T-helper 1 cell treated with Interleukin-12 subunit alpha and Interleukin-12 subunit beta and Interleukin-4 antibody, amounts not matched to agents 30 μg/mL and 1 μg/mL, for 36 hours (primary cell): Measurements from ENCODE around the gene MARCHF11.

Source experiments
- H3K27ac Mint-ChIP-seq: one replicate; pipeline ENCODE4 v1.8.0; 2021; ENCODE audit warnings: mild to moderate bottlenecking, mixed read lengths
- H3K27me3 Mint-ChIP-seq: one replicate; pipeline ENCODE4 v1.8.0; 2021; ENCODE audit warnings: low read depth, mixed read lengths
- H3K36me3 Mint-ChIP-seq: one replicate; pipeline ENCODE4 v1.8.0; 2021; ENCODE audit warnings: low read depth, mixed read lengths
- H3K4me1 Mint-ChIP-seq: one replicate; pipeline ENCODE4 v1.8.0; 2021; ENCODE audit warnings: low read depth, mixed read lengths
- H3K4me3 Mint-ChIP-seq: one replicate; pipeline ENCODE4 v1.8.0; 2021; ENCODE audit warnings: mild to moderate bottlenecking, moderate library complexity, mixed read lengths
- H3K9me3 Mint-ChIP-seq: one replicate; pipeline ENCODE4 v1.8.0; 2021; ENCODE audit warnings: mixed read lengths

MARCHF11 gene, protein sequence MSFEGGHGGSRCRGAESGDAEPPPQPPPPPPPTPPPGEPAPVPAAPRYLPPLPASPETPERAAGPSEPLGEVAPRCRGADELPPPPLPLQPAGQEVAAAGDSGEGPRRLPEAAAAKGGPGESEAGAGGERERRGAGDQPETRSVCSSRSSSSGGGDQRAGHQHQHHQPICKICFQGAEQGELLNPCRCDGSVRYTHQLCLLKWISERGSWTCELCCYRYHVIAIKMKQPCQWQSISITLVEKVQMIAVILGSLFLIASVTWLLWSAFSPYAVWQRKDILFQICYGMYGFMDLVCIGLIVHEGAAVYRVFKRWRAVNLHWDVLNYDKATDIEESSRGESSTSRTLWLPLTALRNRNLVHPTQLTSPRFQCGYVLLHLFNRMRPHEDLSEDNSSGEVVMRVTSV

DNA sequence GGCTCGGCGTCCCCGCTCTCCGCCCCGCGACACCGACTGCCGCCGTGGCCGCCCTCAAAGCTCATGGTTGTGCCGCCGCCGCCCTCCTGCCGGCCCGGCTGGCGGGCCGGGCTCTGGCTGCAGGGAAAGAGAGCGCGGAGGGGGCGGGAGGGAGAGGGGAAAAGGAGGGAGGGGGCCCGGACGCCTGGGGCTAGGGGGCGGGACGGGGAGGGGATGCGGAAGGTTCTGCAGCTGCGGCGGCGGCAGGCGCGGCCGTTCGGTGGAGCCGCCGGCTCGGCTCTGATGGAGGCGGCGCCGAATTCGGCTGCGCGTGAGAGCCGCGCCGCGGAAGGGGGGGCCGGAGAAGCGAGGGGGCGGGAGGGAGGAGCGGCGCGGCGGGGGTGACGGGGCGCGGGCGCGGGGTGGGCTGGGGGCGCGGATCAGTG is at the start of gene MARCHF11:
Gene MARCHF11 (minus strand): TSS at position 281 of the 425 bp plus-strand sequence. CDS start 216 bp downstream, at position 65.
- Mint-ChIP-seq H3K4me3 (no peak within 1 kb of the TSS), H3K36me3 (peaks cover 3% of the 10 kb centered on the region), H3K4me1 (peaks cover 4% of the 10 kb centered on the region), H3K27ac (peak within 1 kb of the TSS; percentile 19), H3K9me3 (peaks cover 8% of the 10 kb centered on the region), H3K27me3 (peaks cover 32% of the 10 kb centered on the region)

DNA sequence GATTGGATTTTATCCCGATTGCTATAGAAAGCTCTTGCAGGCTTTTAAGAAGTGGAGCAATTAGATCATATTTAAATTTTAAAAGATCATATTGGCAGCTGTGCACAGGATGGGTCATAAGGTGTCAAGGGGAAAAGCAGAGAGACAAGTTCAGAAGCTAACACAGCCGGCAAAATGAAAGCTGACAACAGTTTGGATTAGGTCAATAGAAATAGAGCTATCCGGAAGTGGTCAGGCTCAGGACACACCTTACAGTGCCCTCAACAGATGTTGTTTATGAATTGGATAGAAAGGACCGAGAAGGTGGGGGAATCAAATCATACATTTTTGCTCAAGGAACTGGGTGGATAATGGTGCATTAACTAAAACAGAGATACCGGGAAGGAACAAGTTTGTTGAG is 46.3 kb upstream of the MARCHF11 start:
- Mint-ChIP-seq H3K4me1 (no peaks in the 10 kb centered on the region), H3K36me3 (no peaks in the 10 kb centered on the region), H3K27ac (no peak overlapping the region)

DNA sequence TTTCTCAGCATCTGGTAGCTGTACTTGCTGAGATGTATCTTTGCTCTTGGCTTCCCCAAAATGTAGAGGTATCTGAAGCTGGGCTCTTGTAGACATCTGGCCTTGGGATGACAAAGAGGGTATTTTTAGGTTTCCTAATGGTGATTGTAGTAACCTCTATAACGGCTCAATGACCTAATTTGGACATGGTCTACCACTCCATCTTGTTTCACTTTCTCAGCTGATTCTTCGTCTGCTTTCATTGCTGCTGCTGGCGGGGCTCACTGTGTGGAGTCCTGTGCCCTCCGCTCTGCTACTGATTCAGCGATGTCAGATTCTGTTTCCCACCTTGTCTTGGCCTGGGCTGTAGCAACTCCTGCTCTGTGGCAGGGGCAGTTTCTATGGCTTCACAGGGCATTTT is 12.7 kb upstream of the MARCHF11 start:
- Mint-ChIP-seq H3K4me1 (no peaks in the 10 kb centered on the region), H3K27me3 (no peaks in the 10 kb centered on the region), H3K4me3 (no peak overlapping the region), H3K9me3 (peaks cover 10% of the 10 kb centered on the region), H3K36me3 (no peaks in the 10 kb centered on the region), H3K27ac (no peak overlapping the region)

More for the DNA sequence above, 46.3 kb upstream of the MARCHF11 start:
- H3K4me3 Mint-ChIP-seq: no peak overlapping the region
- H3K27me3 Mint-ChIP-seq: no peaks in the 10 kb centered on the region
- H3K9me3 Mint-ChIP-seq: no peaks in the 10 kb centered on the region

DNA sequence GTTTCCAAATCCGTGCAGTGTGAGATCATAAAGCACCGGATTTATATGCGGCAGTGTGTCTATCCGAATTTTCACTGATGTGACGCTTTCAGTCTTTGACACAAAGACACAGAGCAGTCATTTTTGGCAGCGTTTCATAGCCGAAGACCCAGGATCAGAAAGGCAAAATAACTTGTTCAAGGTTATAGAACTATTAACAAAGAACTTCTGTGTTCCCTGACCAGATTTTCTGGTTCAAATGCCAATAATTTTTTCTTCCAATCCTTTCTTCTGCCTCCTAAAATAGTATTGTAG is 1.1 kb upstream of the MARCHF11 start:
- peaks cover 8% of the 10 kb centered on the region for H3K9me3 Mint-ChIP-seq
- H3K36me3 Mint-ChIP-seq: peaks cover 3% of the 10 kb centered on the region
- no peak overlapping the region for H3K27ac Mint-ChIP-seq
- peaks cover 4% of the 10 kb centered on the region for H3K4me1 Mint-ChIP-seq
- peaks cover 32% of the 10 kb centered on the region for H3K27me3 Mint-ChIP-seq
- no peak overlapping the region for H3K4me3 Mint-ChIP-seq

DNA sequence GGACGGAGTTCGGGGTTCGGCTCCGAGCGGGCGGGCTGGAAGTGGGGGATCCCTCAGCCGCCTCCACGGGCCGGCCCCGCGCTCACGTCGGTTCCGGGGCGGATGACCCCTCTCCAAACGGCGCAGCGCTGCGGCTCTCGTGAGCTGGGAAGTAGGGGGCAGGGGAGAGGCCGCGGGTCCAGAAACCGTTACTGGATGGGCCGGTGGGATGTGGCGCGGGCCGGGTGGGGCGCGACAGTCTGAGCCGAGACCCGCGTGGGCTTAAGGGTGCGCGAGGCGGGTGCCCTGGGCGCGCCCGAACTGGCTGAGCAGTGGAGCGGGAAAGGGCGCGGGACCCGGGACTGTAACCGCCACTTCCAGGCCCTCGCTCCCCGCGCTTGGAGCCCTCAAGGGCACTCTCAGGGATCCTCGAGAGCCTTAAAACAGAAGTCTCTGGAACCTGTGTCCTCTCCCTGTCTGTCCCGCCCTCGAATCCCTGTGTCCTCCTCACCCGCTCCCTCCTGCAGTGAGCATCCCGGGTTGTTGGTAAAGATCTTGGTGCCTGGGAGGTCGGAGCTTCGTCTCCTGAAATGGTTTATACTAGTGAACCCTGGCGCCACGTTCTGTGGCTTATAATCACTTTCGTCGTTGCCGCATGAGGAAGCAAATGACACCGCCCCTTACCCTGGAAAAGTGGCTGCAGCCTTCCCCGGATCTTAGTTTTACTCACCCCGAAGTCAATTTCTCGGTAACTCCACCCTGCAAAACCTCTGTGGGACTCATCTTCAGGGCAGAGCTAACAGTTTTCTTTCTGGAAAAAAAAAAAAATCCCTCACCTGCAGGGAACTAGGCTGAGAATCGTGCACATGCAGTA is 571 bp upstream of the MARCHF11 start:
- Mint-ChIP-seq H3K4me1 (peaks cover 4% of the 10 kb centered on the region), H3K4me3 (no peak overlapping the region), H3K27me3 (peaks cover 32% of the 10 kb centered on the region)

DNA sequence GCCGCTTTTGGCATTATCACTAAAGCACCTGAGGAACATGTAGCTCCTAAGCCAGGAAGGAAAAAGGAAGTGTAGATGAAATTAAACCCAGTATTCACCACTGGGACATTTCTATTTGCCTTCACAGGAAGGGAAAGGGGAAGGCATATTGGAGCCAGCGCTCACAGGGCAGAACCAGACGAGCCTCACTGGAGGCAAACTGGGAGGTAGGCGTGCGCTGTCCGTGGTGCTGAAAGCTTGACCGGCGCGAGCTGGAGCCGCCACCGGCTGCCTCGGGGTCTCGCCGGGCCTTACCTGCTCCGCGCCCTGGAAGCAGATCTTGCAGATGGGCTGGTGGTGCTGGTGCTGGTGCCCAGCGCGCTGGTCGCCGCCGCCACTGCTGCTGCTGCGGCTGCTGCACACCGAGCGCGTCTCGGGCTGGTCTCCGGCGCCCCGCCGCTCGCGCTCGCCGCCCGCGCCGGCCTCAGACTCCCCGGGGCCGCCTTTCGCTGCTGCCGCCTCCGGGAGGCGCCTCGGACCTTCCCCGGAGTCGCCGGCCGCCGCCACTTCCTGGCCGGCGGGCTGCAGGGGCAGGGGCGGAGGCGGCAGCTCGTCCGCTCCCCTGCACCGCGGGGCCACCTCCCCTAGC is 732 bp downstream of the MARCHF11 start:
- Mint-ChIP-seq H3K9me3 (peaks cover 8% of the 10 kb centered on the region), H3K4me1 (peaks cover 4% of the 10 kb centered on the region), H3K27me3 (peaks cover 32% of the 10 kb centered on the region), H3K27ac (peak overlapping the region; percentile 15), H3K4me3 (no peak overlapping the region), H3K36me3 (peaks cover 3% of the 10 kb centered on the region)

More for the DNA sequence above, 571 bp upstream of the MARCHF11 start:
- H3K36me3 Mint-ChIP-seq: peaks cover 3% of the 10 kb centered on the region
- peak overlapping the region; percentile 19 for H3K27ac Mint-ChIP-seq
- H3K9me3 Mint-ChIP-seq: peaks cover 8% of the 10 kb centered on the region

DNA sequence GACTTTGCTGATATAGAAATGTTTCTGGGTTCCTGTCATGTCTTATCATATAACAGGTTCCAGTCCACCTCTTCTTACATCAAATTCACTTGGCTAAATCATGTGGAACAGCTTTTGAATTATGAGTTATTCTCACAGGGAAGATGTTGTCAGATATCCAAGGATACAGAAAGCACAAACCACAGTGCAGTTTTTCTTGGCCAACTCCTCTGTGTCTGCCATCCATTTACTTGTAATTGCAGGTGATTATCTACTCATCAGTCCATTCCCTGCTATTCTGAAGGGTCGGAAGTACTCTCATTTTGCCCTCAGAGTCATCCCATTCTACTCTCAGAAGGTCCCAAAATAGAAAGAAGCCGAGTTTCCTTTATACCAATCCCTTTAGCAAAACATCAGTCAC is 10.0 kb downstream of the MARCHF11 start:
- H3K27ac Mint-ChIP-seq: no peak overlapping the region
- H3K9me3 Mint-ChIP-seq: no peaks in the 10 kb centered on the region
- H3K27me3 Mint-ChIP-seq: no peaks in the 10 kb centered on the region
- H3K4me1 Mint-ChIP-seq: no peaks in the 10 kb centered on the region
- H3K4me3 Mint-ChIP-seq: no peak overlapping the region
- H3K36me3 Mint-ChIP-seq: no peaks in the 10 kb centered on the region

DNA sequence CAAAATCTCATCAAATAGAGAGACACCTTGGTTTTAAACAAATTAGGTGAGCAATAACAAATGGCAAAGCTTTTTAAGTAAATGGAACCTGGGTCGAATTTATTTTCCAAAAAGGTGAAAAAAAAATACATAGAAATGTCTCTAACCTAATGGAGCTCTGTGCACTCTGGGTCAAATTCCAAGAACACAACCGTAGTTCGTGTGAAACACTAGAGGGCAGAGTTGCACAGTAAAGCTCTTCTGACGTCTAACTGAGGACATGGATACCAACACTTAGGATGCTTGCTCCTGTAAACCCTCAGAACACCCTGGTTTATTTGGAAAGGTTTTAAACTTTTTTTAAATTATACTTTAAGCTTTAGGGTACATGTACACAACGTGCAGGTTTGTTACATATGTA is 18.9 kb downstream of the MARCHF11 start:
- no peak overlapping the region for H3K4me3 Mint-ChIP-seq
- no peaks in the 10 kb centered on the region for H3K4me1 Mint-ChIP-seq
- H3K27ac Mint-ChIP-seq: no peak overlapping the region
- no peaks in the 10 kb centered on the region for H3K36me3 Mint-ChIP-seq
- H3K9me3 Mint-ChIP-seq: no peaks in the 10 kb centered on the region
- H3K27me3 Mint-ChIP-seq: no peaks in the 10 kb centered on the region

DNA sequence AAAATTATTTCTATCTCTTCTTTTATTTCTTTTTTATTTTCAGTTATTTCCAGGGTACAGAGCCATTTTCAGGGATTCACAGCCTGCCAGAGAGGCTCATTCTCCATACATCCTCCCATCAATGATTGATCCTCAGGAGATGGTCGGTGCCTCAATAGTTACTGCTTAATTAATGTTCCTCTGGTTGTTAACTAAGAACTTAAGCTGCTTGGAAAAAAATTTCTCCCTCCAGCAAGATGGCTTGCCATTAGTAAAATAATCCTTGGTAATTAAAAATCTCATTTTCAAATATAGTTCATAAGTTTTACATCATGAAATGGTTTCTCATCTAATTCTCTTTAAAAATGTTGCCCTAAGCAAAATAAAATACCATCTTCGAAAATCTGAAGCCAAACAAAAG is 20.0 kb downstream of the MARCHF11 start:
- no peaks in the 10 kb centered on the region for H3K27me3 Mint-ChIP-seq
- no peaks in the 10 kb centered on the region for H3K9me3 Mint-ChIP-seq
- H3K27ac Mint-ChIP-seq: no peak overlapping the region
- H3K4me1 Mint-ChIP-seq: no peaks in the 10 kb centered on the region
- no peak overlapping the region for H3K4me3 Mint-ChIP-seq
- no peaks in the 10 kb centered on the region for H3K36me3 Mint-ChIP-seq

DNA sequence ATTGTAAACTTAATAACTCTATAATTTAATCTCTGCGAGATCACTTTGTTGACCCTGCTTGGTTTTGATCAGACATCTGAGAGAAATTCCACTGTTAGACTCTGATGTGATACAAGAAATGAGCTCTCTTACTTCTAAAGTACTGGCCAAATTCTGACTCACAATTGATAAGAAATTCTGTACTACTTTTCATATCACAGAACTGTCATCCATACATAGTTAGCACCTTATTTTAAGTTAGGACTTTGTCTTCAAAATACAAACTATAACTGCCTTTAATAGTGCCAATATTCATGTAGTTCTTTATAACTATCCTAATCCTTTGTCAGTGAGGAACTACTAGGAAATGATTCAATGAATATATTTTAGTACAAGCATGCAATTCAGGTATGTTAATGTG is 23.4 kb downstream of the MARCHF11 start:
- Mint-ChIP-seq H3K36me3 (no peaks in the 10 kb centered on the region), H3K4me3 (no peak overlapping the region), H3K9me3 (no peaks in the 10 kb centered on the region), H3K27me3 (no peaks in the 10 kb centered on the region), H3K27ac (no peak overlapping the region), H3K4me1 (no peaks in the 10 kb centered on the region)

DNA sequence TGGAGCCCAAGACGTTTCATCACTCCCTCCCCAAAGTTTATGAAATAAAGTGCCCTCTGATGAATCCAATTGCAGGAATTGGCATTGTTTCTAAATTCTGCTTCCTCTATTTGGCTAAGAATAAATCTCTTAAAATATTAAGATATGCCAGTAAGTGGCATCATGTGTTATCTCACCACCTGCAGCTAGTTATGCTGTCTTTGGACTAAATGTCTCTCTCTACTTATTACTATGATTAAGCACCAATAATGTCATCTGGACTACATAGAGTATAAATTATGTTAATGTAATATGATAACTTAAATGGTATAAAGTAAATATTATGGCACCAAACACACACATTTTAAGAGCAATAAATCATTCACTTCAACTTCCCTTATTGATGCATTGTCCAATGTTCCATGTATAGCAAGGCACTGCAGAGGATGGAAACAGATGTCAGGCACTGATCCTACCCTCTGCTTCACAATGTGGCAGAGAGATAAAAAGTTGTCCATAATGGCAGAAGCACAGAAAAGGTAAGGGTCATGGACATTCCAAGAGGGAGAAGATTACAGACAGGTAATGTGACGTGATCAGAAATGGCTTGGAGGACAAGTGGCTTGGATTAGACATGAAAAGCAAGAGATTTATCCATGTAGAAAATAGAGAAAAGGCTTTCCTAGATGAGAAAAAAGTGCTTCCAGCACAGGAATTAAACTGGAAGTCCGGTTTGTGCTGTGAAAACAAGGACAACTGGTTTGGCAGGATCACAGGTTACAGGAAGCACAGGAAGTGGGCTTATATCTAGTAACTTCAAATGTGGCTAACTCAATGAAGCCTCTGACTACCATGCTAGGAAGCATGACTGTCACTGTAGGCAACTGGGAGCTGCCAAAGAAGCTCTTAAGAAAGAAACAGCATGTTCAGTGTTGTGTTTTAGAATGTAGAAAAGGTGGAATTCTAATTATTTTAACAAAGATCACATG is 26.7 kb downstream of the MARCHF11 start:
- Mint-ChIP-seq H3K4me3 (no peak overlapping the region), H3K4me1 (no peaks in the 10 kb centered on the region), H3K27me3 (no peaks in the 10 kb centered on the region), H3K9me3 (peaks cover 6% of the 10 kb centered on the region), H3K27ac (no peak overlapping the region), H3K36me3 (no peaks in the 10 kb centered on the region)

DNA sequence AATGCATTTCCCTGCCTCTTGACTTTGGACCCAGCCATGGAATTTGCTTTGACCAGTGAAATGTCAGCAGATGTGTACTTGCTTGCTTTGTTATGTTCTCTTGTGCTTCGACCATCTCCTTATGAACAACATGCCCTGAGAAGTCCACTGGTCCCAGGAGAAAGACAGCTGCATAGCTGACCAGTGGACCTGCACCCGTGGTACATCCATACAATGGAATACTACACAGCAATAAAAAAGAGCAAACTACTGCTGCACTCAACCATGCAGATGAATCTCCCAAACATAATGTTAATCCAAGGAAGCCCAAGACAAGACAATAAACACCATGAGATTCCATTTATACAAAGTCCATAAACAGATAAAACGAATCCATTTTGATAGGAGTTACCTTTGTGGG is 30.0 kb downstream of the MARCHF11 start:
- H3K4me1 Mint-ChIP-seq: no peaks in the 10 kb centered on the region
- no peak overlapping the region for H3K27ac Mint-ChIP-seq
- H3K27me3 Mint-ChIP-seq: no peaks in the 10 kb centered on the region
- no peaks in the 10 kb centered on the region for H3K36me3 Mint-ChIP-seq
- peaks cover 6% of the 10 kb centered on the region for H3K9me3 Mint-ChIP-seq
- H3K4me3 Mint-ChIP-seq: no peak overlapping the region

DNA sequence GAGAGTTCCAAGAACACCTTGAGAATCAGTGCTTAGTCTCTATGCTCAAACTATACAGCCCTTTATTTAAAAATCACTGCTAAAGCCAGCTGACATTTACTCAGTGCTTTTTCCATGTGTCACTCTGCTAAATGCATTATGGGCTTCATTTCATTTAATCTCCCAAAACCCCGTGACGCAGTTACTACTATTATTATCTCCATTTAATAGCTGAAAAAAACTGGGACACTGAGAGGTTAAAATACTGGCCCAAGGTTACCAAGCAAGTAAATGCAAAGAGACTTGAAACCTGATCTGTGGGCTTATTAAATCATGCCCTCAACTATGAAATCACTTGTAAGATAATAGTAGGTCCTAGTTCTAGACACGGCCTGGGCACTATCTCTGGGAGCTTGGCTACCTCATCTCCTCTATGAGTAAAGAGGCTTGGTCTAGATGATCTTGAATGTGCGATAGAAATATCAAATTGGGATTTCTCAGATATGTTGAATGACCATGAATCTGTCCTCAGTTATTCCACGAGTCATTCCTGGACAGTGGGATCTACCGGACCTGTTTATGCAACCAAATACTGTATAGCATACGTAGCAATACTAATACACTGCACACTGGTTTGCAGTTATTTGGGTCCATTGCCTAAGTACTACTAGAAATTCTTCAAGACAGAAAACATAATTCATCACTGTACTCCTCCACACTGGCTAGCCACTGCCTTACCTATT is 32.3 kb downstream of the MARCHF11 start:
- Mint-ChIP-seq H3K9me3 (peaks cover 6% of the 10 kb centered on the region), H3K4me1 (no peaks in the 10 kb centered on the region), H3K27me3 (no peaks in the 10 kb centered on the region), H3K27ac (no peak overlapping the region), H3K36me3 (no peaks in the 10 kb centered on the region), H3K4me3 (no peak overlapping the region)
